Fibroblast of lung (primary cell): Measurements from ENCODE around the gene RBM17.

ENCODE experiments used
- EZH2 ChIP-seq: IDR thresholded peaks from 2 replicates; pipeline ENCODE4 v1.5.1; 2012; ENCODE audit warnings: low read length, control low read depth, mild to moderate bottlenecking; ENCODE audit errors: missing control alignments
- TF ChIP-seq, protein P1 (sequence below), 2 donors: IDR thresholded peaks in 1 of 2; conservative IDR thresholded peaks in 1 of 2; 1 replicate in 1 of 2; 2 replicates in 1 of 2; pipeline ENCODE4 v1.5.1; 2011 to 2012; ENCODE audit warnings: low read length in 2 of 2, control low read depth in 1 of 2, inconsistent platforms in 1 of 2, low read depth in 1 of 2, mild to moderate bottlenecking in 1 of 2

DNA sequence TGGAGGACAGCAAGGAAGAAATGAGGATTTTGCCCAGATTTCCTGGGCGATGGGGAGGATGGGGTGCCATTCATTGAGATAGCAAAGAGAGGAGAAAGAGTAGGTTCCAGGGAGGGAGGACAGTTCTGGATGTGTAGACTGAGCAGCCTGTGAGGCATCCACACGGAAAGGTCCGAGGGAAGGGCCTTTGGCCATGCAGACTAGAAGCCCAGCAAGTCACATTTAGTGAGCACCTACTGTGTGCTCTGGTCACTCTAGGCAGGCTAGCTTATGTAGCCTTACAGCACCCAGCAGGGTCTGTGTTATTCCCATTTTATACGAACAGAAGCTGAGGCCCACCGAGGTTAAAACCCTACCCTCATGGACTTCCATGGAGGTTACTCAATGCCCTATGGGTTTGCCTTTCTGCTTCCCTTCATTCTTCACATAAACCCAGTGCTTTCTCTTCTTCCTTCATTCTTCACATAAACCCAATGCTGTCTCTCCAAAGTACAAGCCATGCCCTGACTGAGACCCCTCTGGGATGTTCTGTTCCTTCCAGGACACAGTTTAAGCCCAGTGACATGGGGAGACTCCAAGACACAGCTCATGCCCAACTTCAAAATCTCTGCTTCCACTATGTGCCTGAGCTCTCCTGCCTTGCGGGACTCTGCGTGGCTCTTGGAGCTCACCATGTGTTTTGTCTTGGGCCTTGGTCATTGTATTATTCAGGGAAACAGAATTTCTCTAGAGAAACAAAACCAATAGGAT, 40.4 kb upstream of the RBM17 start:
- TF ChIP-seq, protein P1, sequence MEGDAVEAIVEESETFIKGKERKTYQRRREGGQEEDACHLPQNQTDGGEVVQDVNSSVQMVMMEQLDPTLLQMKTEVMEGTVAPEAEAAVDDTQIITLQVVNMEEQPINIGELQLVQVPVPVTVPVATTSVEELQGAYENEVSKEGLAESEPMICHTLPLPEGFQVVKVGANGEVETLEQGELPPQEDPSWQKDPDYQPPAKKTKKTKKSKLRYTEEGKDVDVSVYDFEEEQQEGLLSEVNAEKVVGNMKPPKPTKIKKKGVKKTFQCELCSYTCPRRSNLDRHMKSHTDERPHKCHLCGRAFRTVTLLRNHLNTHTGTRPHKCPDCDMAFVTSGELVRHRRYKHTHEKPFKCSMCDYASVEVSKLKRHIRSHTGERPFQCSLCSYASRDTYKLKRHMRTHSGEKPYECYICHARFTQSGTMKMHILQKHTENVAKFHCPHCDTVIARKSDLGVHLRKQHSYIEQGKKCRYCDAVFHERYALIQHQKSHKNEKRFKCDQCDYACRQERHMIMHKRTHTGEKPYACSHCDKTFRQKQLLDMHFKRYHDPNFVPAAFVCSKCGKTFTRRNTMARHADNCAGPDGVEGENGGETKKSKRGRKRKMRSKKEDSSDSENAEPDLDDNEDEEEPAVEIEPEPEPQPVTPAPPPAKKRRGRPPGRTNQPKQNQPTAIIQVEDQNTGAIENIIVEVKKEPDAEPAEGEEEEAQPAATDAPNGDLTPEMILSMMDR (conservative IDR thresholded peaks at IDR 0.05 in 1 of 2, IDR thresholded peaks at IDR 0.05 in 1 of 2; ENCODE audit: low read depth in 1 of 2, low read length in 2 of 2), result no peak
- TF ChIP-seq EZH2, result no peak
